ENCODE measurements around the gene PNMT. TPM values are rescaled to one million over a fixed set of nuclear protein-coding genes. Genes with fewer than 3 reads are reported as not detected.

The PNMT gene
- total RNA-seq, 1 donor = not detected

GRCh38 chr17:39623356-39623950, 44.8 kb upstream of the PNMT start:
- DNase-seq (ENCODE audit: low read depth) = peak; percentile 58
- no peak overlapping the region for H3K4me3 ChIP-seq (ENCODE audit: low read depth, low read length)
- peak; percentile 97 for TF ChIP-seq CTCF (IDR thresholded peaks at IDR 0.05; ENCODE audit: insufficient read depth, low read length)

- DNase-seq (ENCODE audit: low read depth) = no peak
- no peak overlapping the region for H3K4me3 ChIP-seq (ENCODE audit: low read depth, low read length)
- TF ChIP-seq CTCF (IDR thresholded peaks at IDR 0.05; ENCODE audit: insufficient read depth, low read length) = no peak
Observed at GRCh38 chr17:39624313-39624712, 43.9 kb upstream of the PNMT start.

GRCh38 chr17:39625198-39625785, 43.0 kb upstream of the PNMT start:
- no peak for TF ChIP-seq CTCF (IDR thresholded peaks at IDR 0.05; ENCODE audit: insufficient read depth, low read length)
- no peak overlapping the region for H3K4me3 ChIP-seq (ENCODE audit: low read depth, low read length)
- DNase-seq (ENCODE audit: low read depth) = peak; percentile 65

GRCh38 chr17:39626171-39627046, 41.8 kb upstream of the PNMT start, which contains the start of gene PPP1R1B:
Gene PPP1R1B, plus strand, starts transcription at chr17:39626952. Its CDS starts 441 bp downstream, at chr17:39627393.
- no peak for TF ChIP-seq CTCF (IDR thresholded peaks at IDR 0.05; ENCODE audit: insufficient read depth, low read length)
- H3K4me3 ChIP-seq (ENCODE audit: low read depth, low read length) = peak within 1 kb of the TSS; percentile 49
- DNase-seq (ENCODE audit: low read depth) = no peak

- no peak for TF ChIP-seq CTCF (IDR thresholded peaks at IDR 0.05; ENCODE audit: insufficient read depth, low read length)
- peak overlapping the region; percentile 49 for H3K4me3 ChIP-seq (ENCODE audit: low read depth, low read length)
- no peak for DNase-seq (ENCODE audit: low read depth)
Observed at GRCh38 chr17:39627047-39627711, 41.1 kb upstream of the PNMT start.

GRCh38 chr17:39627712-39628516, 40.3 kb upstream of the PNMT start:
- no peak overlapping the region for H3K4me3 ChIP-seq (ENCODE audit: low read depth, low read length)
- no peak for TF ChIP-seq CTCF (IDR thresholded peaks at IDR 0.05; ENCODE audit: insufficient read depth, low read length)
- DNase-seq (ENCODE audit: low read depth) = no peak
